DOHH2 (cell line): ENCODE data around the gene SMAD4.
"Not testable (repeated sequence)": the region's sequence is repeated elsewhere in the genome, so short reads cannot be mapped to it uniquely, and the experiment has no call there.

Source experiments
- H3F3A ChIP-seq: fragments of 200-600 bp; sonication (generic), shearing (Covaris generic); 2 replicates; pipeline ENCODE4 v1.6.0; 2016; ENCODE audit warnings: antibody characterized with exemption, mild to moderate bottlenecking; ENCODE audit not compliant: control insufficient read depth, insufficient read depth
- H3K27ac ChIP-seq: fragments of 200-600 bp; sonication (generic); 2 replicates; pipeline ENCODE4 v1.5.1; 2014; ENCODE audit warnings: low read depth, mild to moderate bottlenecking, low read length, moderate library complexity
- H3K27me3 ChIP-seq: fragments of 200-600 bp; sonication (generic); 2 replicates; pipeline ENCODE4 v1.6.1; 2014; ENCODE audit warnings: mild to moderate bottlenecking, low read length, mixed read lengths; ENCODE audit not compliant: control insufficient read depth
- H3K36me3 ChIP-seq: fragments of 200-600 bp; sonication (generic); 2 replicates; pipeline ENCODE4 v1.6.1; 2014; ENCODE audit warnings: mild to moderate bottlenecking, low read length, moderate library complexity, mixed read lengths; ENCODE audit not compliant: control insufficient read depth
- H3K4me1 ChIP-seq: fragments of 200-600 bp; sonication (generic); 2 replicates; pipeline ENCODE4 v1.6.1; 2014; ENCODE audit warnings: mild to moderate bottlenecking, low read length, mixed read lengths; ENCODE audit not compliant: control insufficient read depth
- H3K4me2 ChIP-seq: fragments of 200-600 bp; sonication (generic); 2 replicates; pipeline ENCODE4 v1.6.0; 2014; ENCODE audit warnings: mild to moderate bottlenecking, low read length, moderate library complexity
- H3K4me3 ChIP-seq: fragments of 200-600 bp; sonication (generic); 2 replicates; pipeline ENCODE4 v1.5.1; 2014; ENCODE audit warnings: mild to moderate bottlenecking, low read length, mixed read lengths
- H3K79me2 ChIP-seq: fragments of 200-600 bp; sonication (generic); 2 replicates; pipeline ENCODE4 v1.6.1; 2014; ENCODE audit warnings: mild to moderate bottlenecking, low read length, mixed read lengths; ENCODE audit not compliant: control insufficient read depth
- H3K9me2 ChIP-seq: fragments of 200-600 bp; sonication (generic); replicated peaks from 2 replicates; pipeline ENCODE4 v1.6.1; 2014; ENCODE audit warnings: mild to moderate bottlenecking, low read length, mixed read lengths; ENCODE audit not compliant: control insufficient read depth
- H3K9me3 ChIP-seq: fragments of 200-600 bp; sonication (generic); 2 replicates; pipeline ENCODE4 v1.6.1; 2014; ENCODE audit warnings: antibody characterized with exemption, low read length, mixed read lengths; ENCODE audit not compliant: control insufficient read depth, insufficient read depth
- H4K20me1 ChIP-seq: fragments of 200-600 bp; sonication (generic); 2 replicates; pipeline ENCODE4 v1.6.0; 2014; ENCODE audit warnings: low read depth, mild to moderate bottlenecking, antibody characterized with exemption, low read length, moderate library complexity; ENCODE audit not compliant: control insufficient read depth, insufficient read depth
- EZH2phosphoT487 ChIP-seq: fragments of 200-600 bp; sonication (generic); IDR thresholded peaks from 2 replicates; pipeline ENCODE4 v1.6.1; 2017; ENCODE audit warnings: borderline replicate concordance, mild to moderate bottlenecking, antibody characterized with exemption, low read length, moderate library complexity, mixed read lengths
- TF ChIP-seq, protein P1 (sequence below): fragments of 200-600 bp; sonication (generic); IDR thresholded peaks from one replicate; pipeline ENCODE4 v1.5.1; 2014; ENCODE audit warnings: antibody characterized with exemption, mild to moderate bottlenecking, low read depth, low read length; ENCODE audit not compliant: poor library complexity, severe bottlenecking

The SMAD4 gene

GRCh38 chr18:51091270-51091669, 61.3 kb downstream of the SMAD4 start:
- Histone ChIP-seq H3K4me3 (no peak overlapping the region), H3K36me3 (peaks cover 6% of the 10 kb centered on the region), H3K27ac (no peak overlapping the region), H4K20me1 (no peaks in the 10 kb centered on the region), H3K79me2 (no peaks in the 10 kb centered on the region), H3F3A (no peaks in the 10 kb centered on the region), H3K27me3 (no peaks in the 10 kb centered on the region), H3K4me2 (no peak overlapping the region), H3K9me3 (peaks cover 3% of the 10 kb centered on the region; the same call in 1 of the 2 replicates), H3K9me2 (no peaks in the 10 kb centered on the region), H3K4me1 (0 out of 2 replicates have a peak, but pooled peaks cover 4% of the 10 kb centered on the region)
- TF ChIP-seq EZH2phosphoT487: no peak
- TF ChIP-seq, protein P1, sequence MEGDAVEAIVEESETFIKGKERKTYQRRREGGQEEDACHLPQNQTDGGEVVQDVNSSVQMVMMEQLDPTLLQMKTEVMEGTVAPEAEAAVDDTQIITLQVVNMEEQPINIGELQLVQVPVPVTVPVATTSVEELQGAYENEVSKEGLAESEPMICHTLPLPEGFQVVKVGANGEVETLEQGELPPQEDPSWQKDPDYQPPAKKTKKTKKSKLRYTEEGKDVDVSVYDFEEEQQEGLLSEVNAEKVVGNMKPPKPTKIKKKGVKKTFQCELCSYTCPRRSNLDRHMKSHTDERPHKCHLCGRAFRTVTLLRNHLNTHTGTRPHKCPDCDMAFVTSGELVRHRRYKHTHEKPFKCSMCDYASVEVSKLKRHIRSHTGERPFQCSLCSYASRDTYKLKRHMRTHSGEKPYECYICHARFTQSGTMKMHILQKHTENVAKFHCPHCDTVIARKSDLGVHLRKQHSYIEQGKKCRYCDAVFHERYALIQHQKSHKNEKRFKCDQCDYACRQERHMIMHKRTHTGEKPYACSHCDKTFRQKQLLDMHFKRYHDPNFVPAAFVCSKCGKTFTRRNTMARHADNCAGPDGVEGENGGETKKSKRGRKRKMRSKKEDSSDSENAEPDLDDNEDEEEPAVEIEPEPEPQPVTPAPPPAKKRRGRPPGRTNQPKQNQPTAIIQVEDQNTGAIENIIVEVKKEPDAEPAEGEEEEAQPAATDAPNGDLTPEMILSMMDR: no peak

DNA sequence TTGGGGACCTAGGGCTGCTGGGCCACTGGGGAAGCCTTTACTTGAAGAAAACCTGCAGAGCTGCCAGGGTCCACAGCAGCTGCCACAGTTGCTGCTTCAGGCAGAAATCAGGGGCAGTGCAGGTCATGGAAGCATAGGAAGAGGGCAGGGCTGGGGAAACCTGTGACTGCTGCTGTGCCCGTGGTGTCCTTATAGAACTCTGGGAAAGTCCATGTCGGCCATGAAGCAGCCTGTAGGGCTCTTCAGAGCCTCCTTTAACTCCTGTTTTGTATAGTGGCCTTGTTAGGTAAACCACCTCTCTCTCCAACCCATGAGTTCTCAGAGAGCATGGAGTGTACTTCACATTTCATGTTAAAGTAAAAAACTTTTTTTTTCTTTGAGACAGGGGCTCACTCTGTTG, 62.1 kb downstream of the SMAD4 start:
- H3K36me3 ChIP-seq: no peaks in the 10 kb centered on the region
- H3F3A ChIP-seq: no peaks in the 10 kb centered on the region
- no peak overlapping the region for H3K4me2 ChIP-seq
- H3K9me2 ChIP-seq: no peaks in the 10 kb centered on the region
- no peak for TF ChIP-seq EZH2phosphoT487
- TF ChIP-seq, protein P1: no peak
- no peaks in the 10 kb centered on the region for H4K20me1 ChIP-seq
- 0 out of 2 replicates have a peak, but pooled peaks cover 4% of the 10 kb centered on the region for H3K4me1 ChIP-seq
- H3K9me3 ChIP-seq: peaks cover 3% of the 10 kb centered on the region; the same call in 1 of the 2 replicates
- no peaks in the 10 kb centered on the region for H3K79me2 ChIP-seq
- H3K27ac ChIP-seq: no peak overlapping the region
- no peaks in the 10 kb centered on the region for H3K27me3 ChIP-seq
- H3K4me3 ChIP-seq: no peak overlapping the region

DNA sequence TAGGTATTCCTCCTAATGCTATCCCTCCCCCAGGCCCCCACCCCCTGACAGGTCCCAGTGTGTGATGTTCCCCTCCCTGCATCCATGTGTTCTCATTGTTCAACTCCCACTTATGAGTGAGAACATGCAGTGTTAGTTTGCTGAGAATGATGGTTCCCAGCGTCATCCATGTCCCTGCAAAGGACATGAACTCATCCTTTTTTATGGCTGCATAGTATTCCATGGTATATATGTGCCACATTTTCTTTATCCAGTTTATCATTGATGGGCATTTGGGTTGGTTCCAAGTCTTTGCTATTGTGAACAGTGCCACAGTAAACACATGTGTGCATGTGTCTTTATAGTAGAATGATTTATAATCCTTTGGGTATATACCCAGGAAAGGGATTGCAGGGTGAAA, 63.0 kb downstream of the SMAD4 start:
- H3K27ac ChIP-seq, H3K4me1 ChIP-seq: not testable (repeated sequence)

GRCh38 chr18:51097021-51097822, 67.2 kb downstream of the SMAD4 start:
- Histone ChIP-seq H3K4me3 (no peak overlapping the region), H3K36me3 (no peaks in the 10 kb centered on the region), H3K79me2 (no peaks in the 10 kb centered on the region), H3K27ac (no peak overlapping the region), H3K27me3 (no peaks in the 10 kb centered on the region), H3F3A (no peaks in the 10 kb centered on the region), H3K9me2 (no peaks in the 10 kb centered on the region; the same call in 1 of the 2 replicates), H3K9me3 (no peaks in the 10 kb centered on the region), H3K4me1 (no peaks in the 10 kb centered on the region), H3K4me2 (no peak overlapping the region), H4K20me1 (no peaks in the 10 kb centered on the region)
- TF ChIP-seq, protein P1: no peak
- no peak for TF ChIP-seq EZH2phosphoT487

More for the DNA sequence above, 63.0 kb downstream of the SMAD4 start:
- not testable (repeated sequence) for H3F3A ChIP-seq, H3K9me2 ChIP-seq, H3K27me3 ChIP-seq, H4K20me1 ChIP-seq, H3K79me2 ChIP-seq, H3K36me3 ChIP-seq, H3K9me3 ChIP-seq, H3K4me3 ChIP-seq, H3K4me2 ChIP-seq
